ENCODE measurements around the gene TYW3. TPM values are rescaled to one million over a fixed set of nuclear protein-coding genes. Genes with fewer than 3 reads are reported as not detected.

TYW3 gene
- total RNA-seq, 2 experiments from 2014 or later: 15.0 to 23.2 TPM

DNA sequence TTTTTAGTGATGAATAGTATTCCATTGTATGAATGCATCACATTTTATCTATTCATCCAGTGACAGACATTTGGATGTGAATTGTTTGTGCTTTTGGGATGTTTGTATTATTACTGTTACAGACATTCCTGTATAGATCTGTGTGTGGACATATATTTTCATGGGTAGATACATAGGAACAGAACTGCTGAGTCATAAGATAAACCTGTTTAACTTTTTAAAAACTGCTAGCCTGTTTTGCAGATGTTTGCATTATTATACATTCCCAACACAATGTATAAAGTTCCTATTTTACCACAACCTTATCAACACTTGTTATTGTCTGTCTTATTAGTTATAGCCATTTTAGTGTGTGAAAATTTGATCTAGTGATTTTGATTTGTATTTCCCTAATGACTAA lies 46.8 kb downstream of the TYW3 start:
- DNase-seq: no peak
- Mint-ChIP-seq H3K4me1 (no peaks in the 10 kb centered on the region), H3K27ac (no peak overlapping the region), H3K27me3 (peaks cover 14% of the 10 kb centered on the region), H3K9me3 (ENCODE audit: low read depth) (no peaks in the 10 kb centered on the region), H3K36me3 (no peaks in the 10 kb centered on the region), H3K4me3 (no peak overlapping the region)
- CTCF ChIA-PET: no interaction called here
- no peak for ATAC-seq

DNA sequence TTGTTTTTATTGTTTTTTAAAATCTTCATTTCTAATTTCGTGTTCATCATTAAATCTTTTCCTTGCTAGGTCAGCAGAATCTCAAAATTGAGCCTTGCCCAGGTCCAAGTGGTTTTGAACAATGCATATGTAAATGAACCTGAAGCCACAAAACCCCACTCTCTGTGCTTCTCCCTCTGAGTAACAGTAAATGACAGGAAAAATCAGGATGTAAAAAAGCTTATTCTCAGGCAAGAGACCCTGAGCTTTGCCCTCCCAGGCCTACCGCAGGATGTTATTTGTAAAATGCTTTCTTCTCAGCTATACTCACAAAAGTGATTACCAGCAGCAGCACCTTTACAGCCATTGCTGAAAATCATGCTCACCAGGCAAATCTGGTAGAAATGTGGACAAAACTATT lies 47.6 kb downstream of the TYW3 start:
- no peaks in the 10 kb centered on the region for H3K36me3 Mint-ChIP-seq
- no peak overlapping the region for H3K4me3 Mint-ChIP-seq
- H3K4me1 Mint-ChIP-seq: no peaks in the 10 kb centered on the region
- ATAC-seq: no peak
- no peaks in the 10 kb centered on the region for H3K9me3 Mint-ChIP-seq (ENCODE audit: low read depth)
- CTCF ChIA-PET: no interaction called here
- H3K27me3 Mint-ChIP-seq: peaks cover 14% of the 10 kb centered on the region
- DNase-seq: no peak
- H3K27ac Mint-ChIP-seq: no peak overlapping the region

DNA sequence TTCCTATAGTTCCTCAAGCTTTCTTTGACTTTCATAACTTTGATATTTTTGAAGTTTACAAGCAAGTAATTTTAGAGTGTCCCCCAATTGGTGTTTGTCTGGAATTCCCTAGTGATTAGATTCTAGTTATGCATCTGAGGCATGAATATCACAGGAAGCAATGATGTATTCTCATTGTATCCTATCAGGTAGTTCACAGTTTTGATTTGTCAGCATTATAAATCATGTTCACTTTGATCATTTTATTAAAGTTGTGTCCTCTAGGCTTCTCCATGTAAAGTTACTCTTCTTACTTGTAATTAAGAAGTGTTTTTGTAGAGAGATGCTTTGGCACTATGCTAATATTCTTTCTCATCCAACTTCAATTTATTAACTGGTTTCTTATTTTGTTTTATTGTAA lies 53.0 kb downstream of the TYW3 start:
- CTCF ChIA-PET: no interaction called here
- peaks cover 2% of the 10 kb centered on the region for H3K27me3 Mint-ChIP-seq
- H3K27ac Mint-ChIP-seq: no peak overlapping the region
- no peak overlapping the region for H3K4me3 Mint-ChIP-seq
- H3K9me3 Mint-ChIP-seq (ENCODE audit: low read depth): no peaks in the 10 kb centered on the region
- no peaks in the 10 kb centered on the region for H3K4me1 Mint-ChIP-seq
- ATAC-seq (no peak), DNase-seq (no peak)
- H3K36me3 Mint-ChIP-seq: no peaks in the 10 kb centered on the region

DNA sequence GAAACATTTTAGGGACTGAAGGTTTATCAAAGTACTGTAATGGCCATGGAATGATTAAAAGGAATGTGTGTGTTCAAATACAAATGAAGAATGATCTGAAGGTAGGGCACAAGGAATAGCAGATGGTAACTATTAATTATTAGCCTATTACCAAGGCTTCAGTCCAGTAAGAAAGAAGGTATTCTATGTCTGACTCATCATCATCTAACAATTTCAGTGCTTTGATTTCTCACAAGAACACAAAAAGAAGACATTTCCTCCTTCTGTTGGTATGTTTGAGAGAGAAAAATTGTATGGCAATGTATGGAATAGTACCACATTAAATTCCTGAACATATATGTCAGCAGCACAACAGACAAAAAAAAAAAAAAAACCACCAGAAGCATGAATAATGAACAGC lies 57.5 kb downstream of the TYW3 start:
- DNase-seq (no peak), ATAC-seq (no peak)
- no peaks in the 10 kb centered on the region for H3K9me3 Mint-ChIP-seq (ENCODE audit: low read depth)
- H3K4me3 Mint-ChIP-seq: no peak overlapping the region
- H3K4me1 Mint-ChIP-seq: no peaks in the 10 kb centered on the region
- CTCF ChIA-PET: no interaction called here
- peaks cover 6% of the 10 kb centered on the region for H3K27me3 Mint-ChIP-seq
- H3K27ac Mint-ChIP-seq: no peak overlapping the region
- H3K36me3 Mint-ChIP-seq: no peaks in the 10 kb centered on the region

DNA sequence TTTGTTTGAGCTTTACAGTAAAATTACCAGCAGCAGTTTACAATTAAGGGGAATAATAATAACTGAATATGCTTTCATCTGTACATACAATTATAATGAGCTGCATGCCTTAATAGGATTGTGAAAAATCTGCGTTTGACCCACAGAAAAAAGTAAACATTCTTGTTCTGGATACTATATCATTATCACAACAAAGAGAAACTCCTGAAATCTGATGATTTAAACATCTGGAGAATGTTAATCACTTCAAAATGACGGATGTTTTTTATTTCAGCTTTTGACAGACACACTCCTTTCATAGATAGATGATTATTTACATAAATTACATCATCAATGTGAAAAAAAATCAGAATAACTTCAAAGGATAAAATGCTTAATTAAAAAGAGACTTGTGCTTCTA lies 58.5 kb downstream of the TYW3 start:
- CTCF ChIA-PET: no interaction called here
- ATAC-seq: no peak
- no peaks in the 10 kb centered on the region for H3K4me1 Mint-ChIP-seq

DNA sequence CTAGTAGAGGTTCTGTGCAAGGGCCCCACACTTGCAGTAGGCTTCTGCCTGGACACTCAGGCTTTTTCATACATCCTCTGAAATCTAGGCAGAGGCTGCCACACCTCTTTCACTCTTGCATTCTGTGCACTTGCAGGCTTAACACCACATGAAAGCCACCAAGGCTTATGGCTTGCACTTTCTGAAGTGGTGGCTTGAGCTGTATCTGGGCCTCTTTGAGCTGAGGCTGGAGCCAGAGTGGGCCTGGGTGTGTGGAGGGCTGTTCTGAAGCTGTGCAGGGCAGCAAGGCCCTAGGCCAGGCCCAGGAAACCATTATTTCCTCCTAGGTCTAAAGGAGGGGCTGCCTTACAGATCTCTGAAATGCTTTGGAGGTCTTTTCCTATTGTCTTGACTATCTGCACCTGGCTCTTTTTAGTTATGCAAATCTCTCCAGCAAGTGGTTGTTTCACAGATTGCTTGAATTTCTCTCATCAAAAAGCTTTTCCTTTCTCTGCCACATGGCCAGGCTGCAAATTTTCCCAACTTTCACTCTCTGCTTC lies 66.2 kb downstream of the TYW3 start:
- Mint-ChIP-seq H3K4me3 (no peak overlapping the region), H3K27ac (no peak overlapping the region), H3K9me3 (ENCODE audit: low read depth) (no peaks in the 10 kb centered on the region), H3K36me3 (no peaks in the 10 kb centered on the region), H3K4me1 (no peaks in the 10 kb centered on the region), H3K27me3 (no peaks in the 10 kb centered on the region)
- CTCF ChIA-PET: no interaction called here
- DNase-seq: no peak
- no peak for ATAC-seq

More for the DNA sequence above, 58.5 kb downstream of the TYW3 start:
- Mint-ChIP-seq H3K9me3 (ENCODE audit: low read depth) (no peaks in the 10 kb centered on the region), H3K36me3 (no peaks in the 10 kb centered on the region), H3K27ac (no peak overlapping the region), H3K27me3 (peaks cover 6% of the 10 kb centered on the region), H3K4me3 (no peak overlapping the region)
- no peak for DNase-seq

DNA sequence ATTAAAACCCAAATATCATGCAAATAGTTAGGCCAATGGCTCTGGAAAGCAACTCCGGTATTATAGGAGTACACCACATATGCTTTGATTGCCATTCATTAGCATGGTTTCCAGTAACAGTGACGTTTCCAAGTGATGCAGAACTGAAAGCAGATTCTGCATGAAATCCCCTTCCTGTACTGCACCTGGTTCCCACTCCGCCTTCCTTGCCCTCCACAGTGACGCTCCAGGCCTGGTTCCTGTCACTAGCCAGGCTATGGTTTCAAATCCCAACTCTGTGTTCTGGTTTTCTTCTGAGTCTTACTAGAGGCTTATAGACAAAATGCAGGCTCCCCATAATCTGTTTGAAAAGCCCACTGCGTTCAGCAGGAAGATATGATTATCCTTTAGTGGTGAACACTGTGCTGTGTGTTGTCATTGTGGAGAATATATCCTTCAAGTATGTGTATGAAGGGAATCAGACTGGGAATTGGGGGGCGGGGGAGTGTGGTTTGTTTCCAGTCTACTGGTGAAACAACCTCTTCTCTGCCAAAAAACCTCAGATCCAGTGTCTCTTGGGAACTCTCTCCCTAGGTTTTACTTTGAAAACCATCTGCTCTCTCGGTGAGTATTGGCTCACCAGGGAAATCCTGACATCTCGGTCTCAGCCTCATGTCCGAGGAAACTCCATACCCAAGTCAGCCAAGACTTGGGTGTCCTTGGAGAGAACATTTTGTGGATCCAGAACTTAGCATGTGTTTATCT lies 78.7 kb downstream of the TYW3 start:
- CTCF ChIA-PET: no interaction called here
- Mint-ChIP-seq H3K4me3 (no peak overlapping the region), H3K4me1 (no peaks in the 10 kb centered on the region), H3K27me3 (no peaks in the 10 kb centered on the region), H3K9me3 (ENCODE audit: low read depth) (no peaks in the 10 kb centered on the region), H3K27ac (no peak overlapping the region), H3K36me3 (no peaks in the 10 kb centered on the region)
- DNase-seq (no peak), ATAC-seq (no peak)

DNA sequence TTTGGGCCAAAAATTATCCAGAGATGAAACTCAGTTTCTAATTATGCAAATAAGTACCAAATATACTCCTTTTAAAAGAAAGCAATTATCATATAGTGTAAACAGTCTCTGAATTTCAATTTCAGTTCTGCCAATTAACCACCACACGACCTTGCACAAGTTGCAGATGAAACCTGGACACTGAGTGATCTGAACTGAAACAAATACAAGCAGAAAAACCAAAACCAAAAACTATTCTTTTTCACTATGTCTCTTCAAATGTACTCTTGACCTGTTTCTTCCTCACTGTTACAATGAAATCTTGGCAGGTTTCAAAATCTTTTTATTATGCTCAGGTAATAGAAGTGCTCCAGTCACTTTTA lies 79.2 kb downstream of the TYW3 start:
- CTCF ChIA-PET: no interaction called here

More for the DNA sequence above, 79.2 kb downstream of the TYW3 start:
- Mint-ChIP-seq H3K27ac (no peak overlapping the region), H3K27me3 (no peaks in the 10 kb centered on the region), H3K4me3 (no peak overlapping the region), H3K4me1 (no peaks in the 10 kb centered on the region), H3K36me3 (no peaks in the 10 kb centered on the region), H3K9me3 (ENCODE audit: low read depth) (no peaks in the 10 kb centered on the region)
- no peak for DNase-seq
- ATAC-seq: no peak

Other genes with a start within 250 kb of the TYW3 start
- gene LRRC53, start 220.5 kb upstream of the TYW3 start, total RNA-seq: not detected
- gene ERICH3, start 59.4 kb upstream of the TYW3 start, total RNA-seq: under 1 TPM; 0.05 to 0.23 TPM
- gene CRYZ, start 102 bp upstream of the TYW3 start, total RNA-seq: 10 to 100 TPM; 17.6 to 20.4 TPM

Data from activated CD8-positive, alpha-beta memory T cell treated with anti-CD3 and anti-CD28 coated beads, Interleukin-2, amount 10 ng/mL, durations not matched to agents 7 days and 5 days (primary cell).